ENCODE data around the gene CDC73.

- TF ChIP-seq POLR2A (IDR thresholded peaks at IDR 0.05) (no peak), CTCF (IDR thresholded peaks at IDR 0.05) (no peak), POLR2AphosphoS5 (IDR thresholded peaks at IDR 0.05) (no peak)
These were observed 9.5 kb downstream of the CDC73 start for GRCh38 chr1:193131266-193131860.

All from transverse colon (tissue), 4 donors.